ENCODE data around the gene SLC37A1. TPM values are rescaled to one million over a fixed set of nuclear protein-coding genes. Genes with fewer than 3 reads are reported as not detected.

SLC37A1 gene
- total and polyA plus RNA-seq, 2 of the 13 experiments (the other 11 are each of a cell fraction or from before 2014, with no cell fraction given) = 0.22 to 0.40 TPM

- TF ChIP-seq ZNF737 (CRISPR knock-in tag; IDR thresholded peaks at IDR 0.05; ENCODE audit: borderline replicate concordance) (no peak), SKIL (CRISPR knock-in tag; IDR thresholded peaks at IDR 0.05; ENCODE audit: borderline replicate concordance) (no peak)
These were observed 54.2 kb downstream of the SLC37A1 start (continued) for GRCh38 chr21:42567861-42568260.

GRCh38 chr21:42568376-42568775, 54.7 kb downstream of the SLC37A1 start:
- POLR2A ChIA-PET = no interaction called here
- WGBS (ENCODE audit: low lambda C conversion rate) = 74% methylated on average over 19 of the region's 19 CpGs
- FAIRE-seq = no peak

More at GRCh38 chr21:42568376-42568775, 54.7 kb downstream of the SLC37A1 start:
- Histone ChIP-seq H3K9me3 (ENCODE audit: low read length) (no peaks in the 10 kb centered on the region), H3K4me1 (ENCODE audit: insufficient read depth, low read length) (no peaks in the 10 kb centered on the region), H3K4me2 (ENCODE audit: low read depth, low read length) (no peak overlapping the region), H3K27me3 (ENCODE audit: control insufficient read depth in 1 of 2, insufficient read depth in 2 of 2, low read length in 2 of 2) (peaks cover 2 to 7% of the 10 kb centered on the region in 2 experiments; a peak in 3 of 5 replicates), H3K4me3 (replicated peaks in 1 of 3; ENCODE audit: insufficient read depth in 1 of 3, low read depth in 2 of 3, low read length in 3 of 3) (no peak overlapping the region), H3K79me2 (ENCODE audit: insufficient read depth, low read length) (no peaks in the 10 kb centered on the region), H3K27ac (ENCODE audit: extremely low read length, insufficient read depth, low read length) (no peak overlapping the region), H2AFZ (ENCODE audit: low read length) (no peak overlapping the region), H3K36me3 (replicated peaks in 1 of 2; ENCODE audit: control insufficient read depth in 1 of 2, insufficient read depth in 2 of 2, low read length in 2 of 2) (no peaks in the 10 kb centered on the region), H3K9ac (ENCODE audit: insufficient read depth, low read depth, low read length) (no peak overlapping the region), H4K20me1 (ENCODE audit: insufficient read depth, low read length) (no peaks in the 10 kb centered on the region)
- DNase-seq (ENCODE audit: low spot score) = no peak
- intact Hi-C loops (cut with micrococcal nuclease; ENCODE audit: unreplicated experiment) (no loop called here), in situ Hi-C loops (cut with HindIII; ENCODE audit: extremely low pct_ligation_motif_present, low pct_unique_long_range_greater_than_20kb) (no loop called here)
- TF ChIP-seq RAD21 (CRISPR knock-in tag; IDR thresholded peaks at IDR 0.05) = no peak
- no peak for TF ChIP-seq ZNF138 (CRISPR knock-in tag; IDR thresholded peaks at IDR 0.05; ENCODE audit: low read depth)
- no peak for TF ChIP-seq ZNF792 (CRISPR knock-in tag; IDR thresholded peaks at IDR 0.05)
- TF ChIP-seq FOXP1 (IDR thresholded peaks at IDR 0.05) = no peak
- no peak for TF ChIP-seq FOXP1 (CRISPR knock-in tag; IDR thresholded peaks at IDR 0.05)
- TF ChIP-seq ZNF598 (CRISPR knock-in tag; IDR thresholded peaks at IDR 0.05; ENCODE audit: borderline replicate concordance) = no peak
- no peak for TF ChIP-seq ZNF580 (CRISPR knock-in tag; IDR thresholded peaks at IDR 0.05; ENCODE audit: borderline replicate concordance, low read depth)
- no peak for TF ChIP-seq RFX5 (IDR thresholded peaks at IDR 0.05; ENCODE audit: low read depth, low read length)
- TF ChIP-seq RBAK (CRISPR knock-in tag; IDR thresholded peaks at IDR 0.05) = no peak
- no peak for TF ChIP-seq ZNF7 (CRISPR knock-in tag; IDR thresholded peaks at IDR 0.05)
- TF ChIP-seq ZNF670 (CRISPR knock-in tag; IDR thresholded peaks at IDR 0.05; ENCODE audit: borderline replicate concordance) = no peak
- TF ChIP-seq TCF7 (IDR thresholded peaks at IDR 0.05; ENCODE audit: low read depth) = no peak
- TF ChIP-seq ZNF784 (CRISPR knock-in tag; IDR thresholded peaks at IDR 0.05; ENCODE audit: borderline replicate concordance) = no peak
- CTCF ChIA-PET (ENCODE audit: low intra/inter-chr PET ratio, low total read pairs) = no interaction called here
- BruUV-seq (replicated peaks) = no TSS peak
- ATAC-seq = no peak

Measured in HepG2 (cell line).